GM13977 (cell line): ENCODE measurements around the gene ANP32A.

Experiments used
- DNase-seq: peaks from one replicate; pipeline ENCODE4 v3.0.0; 2012; ENCODE audit warnings: low spot score
- CTCF ChIP-seq: IDR thresholded peaks from 2 replicates; pipeline ENCODE4 v1.5.1; 2012; ENCODE audit warnings: mild to moderate bottlenecking, control low read depth; ENCODE audit not compliant: insufficient read depth; ENCODE audit errors: extremely low read depth, missing control alignments
- in situ Hi-C: fragments of 300-500 bp; cut with MboI; formaldehyde crosslinking; loops from one replicate; pipeline ENCODE4 v1.12.0; 2022; ENCODE audit warnings: low sequenced_read_pairs, low pct_unique_long_range_greater_than_20kb, mixed read lengths, inconsistent platforms; ENCODE audit not compliant: unreplicated experiment

Gene ANP32A

GRCh38 chr15:68821190-68821840 lies 620 bp upstream of the ANP32A start:
- DNase-seq: peak; percentile 36
- in situ Hi-C loops: no loop called here
- no peak for TF ChIP-seq CTCF

GRCh38 chr15:68819495-68820294 lies 1.0 kb downstream of the ANP32A start:
- in situ Hi-C loops: no loop called here
- no peak for TF ChIP-seq CTCF
- DNase-seq: peak; percentile 45

DNA sequence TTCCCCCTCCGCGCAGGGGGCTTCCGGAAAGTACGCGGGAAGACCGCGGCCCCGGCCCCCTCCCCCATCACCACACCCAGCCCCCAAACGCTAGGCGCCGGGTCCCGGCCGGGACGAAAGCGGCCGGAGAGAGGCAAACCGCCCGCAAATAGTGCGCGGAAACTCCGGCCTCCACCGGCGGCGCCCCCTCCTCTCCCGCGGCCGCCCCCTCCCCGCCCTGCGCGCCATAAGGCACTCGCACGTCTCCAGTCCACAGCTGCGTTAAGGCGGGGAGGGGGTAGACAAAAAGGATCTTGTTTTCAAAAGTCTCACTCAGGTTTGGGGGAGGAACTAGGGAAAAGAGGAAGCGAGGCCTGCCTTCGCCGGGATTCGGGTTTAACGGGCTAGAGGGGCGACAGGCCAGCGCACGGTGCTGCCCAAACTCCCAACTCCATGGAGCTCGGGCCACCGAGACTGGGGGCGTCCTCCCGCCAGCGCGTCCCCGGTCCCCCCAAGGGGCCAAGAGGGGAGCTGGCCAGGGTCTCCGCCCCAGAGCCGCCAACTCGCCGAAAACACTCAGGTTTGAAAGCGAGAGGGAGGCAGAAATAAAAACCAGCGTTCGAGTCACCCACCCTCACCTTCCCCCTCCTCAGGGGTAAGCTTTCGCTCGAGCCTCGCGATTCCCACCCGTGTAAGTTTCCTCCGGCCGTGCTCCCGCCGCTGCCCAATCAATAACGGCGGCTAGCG lies 1.8 kb downstream of the ANP32A start:
- DNase-seq: peak; percentile 62
- TF ChIP-seq CTCF: no peak
- in situ Hi-C loops: no loop called here

DNA sequence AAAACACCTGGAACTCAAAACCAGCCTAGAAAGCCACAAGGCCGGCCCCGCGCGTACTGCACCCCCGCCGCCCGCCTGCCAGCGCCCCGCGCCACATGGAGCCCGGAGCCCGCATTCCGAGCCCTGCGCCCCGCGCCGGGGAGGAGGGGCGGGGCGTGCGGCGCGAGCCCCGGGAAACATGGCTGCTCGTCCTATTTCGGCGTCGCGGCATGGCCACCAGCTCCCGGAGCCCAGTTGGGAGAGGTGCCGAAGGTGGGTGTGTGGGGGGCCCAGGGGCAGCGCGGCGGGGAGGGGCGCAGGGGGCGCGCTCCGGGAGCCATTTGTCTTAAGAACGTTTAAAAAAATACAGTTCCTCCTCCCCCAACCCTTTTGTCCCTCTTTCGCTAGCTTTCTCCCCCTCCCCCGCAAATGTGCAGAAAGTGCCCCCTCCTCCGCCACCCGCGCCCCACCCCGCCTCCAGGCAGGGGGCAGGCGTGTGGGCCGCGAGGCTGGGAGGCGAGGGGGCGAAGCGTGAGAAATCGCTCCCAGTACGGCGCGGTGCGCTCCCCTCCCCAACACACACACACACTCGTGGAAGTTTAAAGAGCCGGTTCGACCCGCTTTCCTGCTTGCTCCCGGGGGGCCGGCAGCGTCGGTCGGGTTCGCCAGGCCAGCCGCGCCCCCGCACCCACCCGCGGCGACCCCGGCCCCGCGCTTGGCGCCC lies 2.5 kb downstream of the ANP32A start:
- no peak for TF ChIP-seq CTCF
- peak; percentile 74 for DNase-seq
- in situ Hi-C loops: no loop called here

GRCh38 chr15:68817304-68818065 lies 3.2 kb downstream of the ANP32A start:
- in situ Hi-C loops: no loop called here
- DNase-seq: peak; percentile 80

More at GRCh38 chr15:68817304-68818065, 3.2 kb downstream of the ANP32A start:
- TF ChIP-seq CTCF: no peak
